Loucy (cell line): ENCODE measurements around the gene IFIT1B.

Experiments
- H2AFZ ChIP-seq: fragments of 200-600 bp; sonication (generic); 2 replicates; pipeline ENCODE4 v1.6.0; 2016; ENCODE audit warnings: antibody characterized with exemption, mild to moderate bottlenecking, low read length, moderate library complexity
- H3F3A ChIP-seq: fragments of 200-600 bp; 2 replicates; pipeline ENCODE4 v1.6.0; 2016; ENCODE audit warnings: antibody characterized with exemption, low read depth, mild to moderate bottlenecking
- H3K27me3 ChIP-seq: fragments of 200-600 bp; sonication (generic); 2 replicates; pipeline ENCODE4 v1.6.1; 2014; ENCODE audit warnings: low read length, mild to moderate bottlenecking; ENCODE audit not compliant: insufficient read depth, poor library complexity, severe bottlenecking
- H3K36me3 ChIP-seq: fragments of 200-600 bp; sonication (generic); 2 replicates; pipeline ENCODE4 v1.6.1; 2016; ENCODE audit warnings: low read length; ENCODE audit not compliant: insufficient read depth
- H3K4me1 ChIP-seq: fragments of 200-600 bp; sonication (generic); 2 replicates; pipeline ENCODE4 v1.5.1; 2014; ENCODE audit warnings: low read length, mild to moderate bottlenecking; ENCODE audit not compliant: insufficient read depth, poor library complexity, severe bottlenecking
- H3K4me2 ChIP-seq: fragments of 200-600 bp; sonication (generic); 2 replicates; pipeline ENCODE4 v1.6.0; 2014; ENCODE audit warnings: antibody characterized with exemption, low read length, low read depth, mild to moderate bottlenecking; ENCODE audit not compliant: poor library complexity, severe bottlenecking
- H3K4me3 ChIP-seq: fragments of 200-600 bp; sonication (generic); 2 replicates; pipeline ENCODE4 v1.5.1; 2014; ENCODE audit warnings: low read length, mild to moderate bottlenecking, mixed read lengths; ENCODE audit not compliant: poor library complexity, severe bottlenecking
- H3K79me2 ChIP-seq: fragments of 200-600 bp; sonication (generic); 2 replicates; pipeline ENCODE4 v1.6.1; 2014; ENCODE audit warnings: low read length; ENCODE audit not compliant: insufficient read depth
- H3K9ac ChIP-seq: fragments of 200-600 bp; sonication (generic); 2 replicates; pipeline ENCODE4 v1.6.0; 2014; ENCODE audit warnings: mild to moderate bottlenecking, low read depth, low read length, moderate library complexity; ENCODE audit not compliant: poor library complexity, severe bottlenecking
- H3K9me2 ChIP-seq: fragments of 200-600 bp; sonication (generic); replicated peaks from 2 replicates; pipeline ENCODE4 v1.6.1; 2016; ENCODE audit warnings: low read depth, low read length, mixed read lengths
- H3K9me3 ChIP-seq: fragments of 200-600 bp; sonication (generic); 2 replicates; pipeline ENCODE4 v1.6.1; 2014; ENCODE audit warnings: mild to moderate bottlenecking, antibody characterized with exemption, low read length, low read depth; ENCODE audit not compliant: insufficient read depth
- H4K20me1 ChIP-seq: fragments of 200-600 bp; sonication (generic); 2 replicates; pipeline ENCODE4 v1.6.0; 2014; ENCODE audit warnings: antibody characterized with exemption, low read length, mild to moderate bottlenecking; ENCODE audit not compliant: insufficient read depth, poor library complexity, severe bottlenecking
- EZH2phosphoT487 ChIP-seq: fragments of 200-600 bp; IDR thresholded peaks from 2 replicates; pipeline ENCODE4 v1.6.1; 2018; ENCODE audit warnings: antibody characterized with exemption, mild to moderate bottlenecking, moderate library complexity, borderline replicate concordance
- TF ChIP-seq, protein P1 (sequence below): fragments of 200-600 bp; sonication (generic); conservative IDR thresholded peaks from 2 replicates; pipeline ENCODE4 v1.5.1; 2014; ENCODE audit warnings: mild to moderate bottlenecking, antibody characterized with exemption, low read length

Gene IFIT1B

DNA sequence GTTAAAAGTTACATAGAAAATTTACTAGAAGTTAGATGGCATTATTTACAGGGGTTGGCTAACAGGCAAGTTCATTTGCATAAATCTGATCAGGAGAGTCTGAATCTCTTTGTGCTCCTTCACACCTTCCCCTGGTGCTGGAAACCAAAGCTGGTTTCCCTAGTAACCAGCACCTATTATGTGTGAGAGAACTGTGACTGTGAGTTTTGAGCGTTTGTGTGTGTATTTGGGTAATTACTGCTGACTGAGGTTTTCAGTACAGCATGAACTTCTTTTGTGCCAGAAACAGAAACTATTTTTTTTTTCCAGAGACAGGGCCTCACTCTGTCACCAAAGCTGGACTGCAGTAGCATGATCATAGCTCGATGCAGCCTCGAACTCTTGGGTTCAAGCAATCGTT is 10.3 kb upstream of the IFIT1B start:
- H3K4me2 ChIP-seq = no peak overlapping the region
- no peaks in the 10 kb centered on the region for H3K9me2 ChIP-seq
- H3F3A ChIP-seq = peaks cover 6% of the 10 kb centered on the region
- H3K4me1 ChIP-seq = peaks cover 44% of the 10 kb centered on the region
- H3K27me3 ChIP-seq = no peaks in the 10 kb centered on the region
- no peak overlapping the region for H3K4me3 ChIP-seq
- no peak overlapping the region for H2AFZ ChIP-seq
- H3K36me3 ChIP-seq = no peaks in the 10 kb centered on the region
- H4K20me1 ChIP-seq = no peaks in the 10 kb centered on the region
- H3K79me2 ChIP-seq = no peaks in the 10 kb centered on the region
- no peak overlapping the region for H3K9ac ChIP-seq
- H3K9me3 ChIP-seq = no peaks in the 10 kb centered on the region
- no peak for TF ChIP-seq EZH2phosphoT487

DNA sequence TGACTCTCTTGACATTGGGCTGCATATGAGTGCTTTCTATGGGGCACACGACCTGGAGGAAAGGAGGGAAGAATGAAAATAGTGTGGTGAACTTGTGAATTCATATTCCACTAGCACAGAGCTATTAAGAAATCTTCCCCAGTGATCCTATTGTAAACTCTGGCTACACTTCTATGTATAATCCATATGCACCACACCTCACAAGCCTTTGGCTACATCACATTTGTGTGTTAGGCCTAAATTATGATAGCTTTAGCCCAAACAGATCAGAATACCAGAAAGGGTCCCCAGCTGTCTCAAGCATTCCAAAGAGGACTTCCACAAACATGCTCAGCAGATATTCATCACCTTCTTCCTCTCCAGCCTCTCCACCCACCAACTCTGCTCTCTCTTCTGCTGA is 9.7 kb upstream of the IFIT1B start:
- H3K79me2 ChIP-seq = no peaks in the 10 kb centered on the region
- TF ChIP-seq EZH2phosphoT487 = no peak
- TF ChIP-seq, protein P1, sequence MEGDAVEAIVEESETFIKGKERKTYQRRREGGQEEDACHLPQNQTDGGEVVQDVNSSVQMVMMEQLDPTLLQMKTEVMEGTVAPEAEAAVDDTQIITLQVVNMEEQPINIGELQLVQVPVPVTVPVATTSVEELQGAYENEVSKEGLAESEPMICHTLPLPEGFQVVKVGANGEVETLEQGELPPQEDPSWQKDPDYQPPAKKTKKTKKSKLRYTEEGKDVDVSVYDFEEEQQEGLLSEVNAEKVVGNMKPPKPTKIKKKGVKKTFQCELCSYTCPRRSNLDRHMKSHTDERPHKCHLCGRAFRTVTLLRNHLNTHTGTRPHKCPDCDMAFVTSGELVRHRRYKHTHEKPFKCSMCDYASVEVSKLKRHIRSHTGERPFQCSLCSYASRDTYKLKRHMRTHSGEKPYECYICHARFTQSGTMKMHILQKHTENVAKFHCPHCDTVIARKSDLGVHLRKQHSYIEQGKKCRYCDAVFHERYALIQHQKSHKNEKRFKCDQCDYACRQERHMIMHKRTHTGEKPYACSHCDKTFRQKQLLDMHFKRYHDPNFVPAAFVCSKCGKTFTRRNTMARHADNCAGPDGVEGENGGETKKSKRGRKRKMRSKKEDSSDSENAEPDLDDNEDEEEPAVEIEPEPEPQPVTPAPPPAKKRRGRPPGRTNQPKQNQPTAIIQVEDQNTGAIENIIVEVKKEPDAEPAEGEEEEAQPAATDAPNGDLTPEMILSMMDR = no peak
- H3F3A ChIP-seq = peaks cover 2% of the 10 kb centered on the region; the same call in 1 of the 2 replicates
- no peaks in the 10 kb centered on the region for H3K27me3 ChIP-seq
- peaks cover 38% of the 10 kb centered on the region for H3K4me1 ChIP-seq
- no peak overlapping the region for H3K4me3 ChIP-seq
- no peak overlapping the region for H3K9ac ChIP-seq
- no peaks in the 10 kb centered on the region for H3K36me3 ChIP-seq
- no peaks in the 10 kb centered on the region for H3K9me2 ChIP-seq
- H3K4me2 ChIP-seq = no peak overlapping the region
- H4K20me1 ChIP-seq = no peaks in the 10 kb centered on the region
- H2AFZ ChIP-seq = no peak overlapping the region
- H3K9me3 ChIP-seq = no peaks in the 10 kb centered on the region

DNA sequence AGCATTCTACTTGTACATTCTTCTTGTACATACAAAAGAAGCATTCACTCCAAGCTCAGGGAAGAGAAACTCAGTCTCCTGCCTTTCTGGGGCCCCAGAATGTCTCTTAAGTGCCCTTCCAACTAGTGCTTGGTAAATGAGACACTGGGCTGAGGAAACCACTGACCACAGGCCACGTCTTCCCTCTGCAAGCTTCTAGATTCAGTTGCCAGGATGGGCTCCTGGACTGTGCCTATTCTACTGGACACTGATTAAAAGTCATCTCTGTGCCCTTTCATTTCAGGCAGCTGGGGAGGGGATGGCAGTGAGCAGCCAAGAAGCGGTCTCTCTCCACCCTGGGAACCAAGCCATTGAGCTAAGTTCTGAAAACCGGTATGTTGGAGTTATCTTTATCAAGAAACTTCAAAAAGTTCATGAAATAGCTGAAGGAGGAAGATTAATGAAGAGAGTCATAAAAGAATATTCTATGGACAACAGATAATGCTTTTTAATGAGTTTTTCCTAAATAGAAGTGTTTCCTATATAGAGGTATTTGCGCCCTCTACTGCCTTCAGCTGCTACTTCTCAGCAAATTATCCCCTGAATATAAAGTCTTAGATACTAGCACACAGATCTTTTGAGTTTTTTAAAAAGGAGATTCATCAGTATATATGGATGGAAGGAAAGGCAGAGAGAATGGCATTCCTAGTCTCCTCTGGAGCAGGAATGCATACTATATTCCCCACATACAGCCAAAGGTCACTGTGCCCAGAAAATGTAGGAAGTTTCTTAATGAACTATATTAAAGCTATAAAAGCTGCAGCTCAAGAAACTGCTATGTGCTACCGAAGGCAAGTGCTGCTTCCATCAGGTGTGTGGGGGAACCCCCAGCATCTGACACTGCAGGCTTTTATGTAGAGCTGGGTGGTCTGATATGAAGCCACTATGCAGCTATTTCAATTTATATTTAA is 8.4 kb upstream of the IFIT1B start:
- H3K4me2 ChIP-seq = peak overlapping the region; percentile 43
- no peaks in the 10 kb centered on the region for H3K9me2 ChIP-seq
- no peaks in the 10 kb centered on the region for H4K20me1 ChIP-seq
- H3K79me2 ChIP-seq = no peaks in the 10 kb centered on the region
- no peaks in the 10 kb centered on the region for H3K27me3 ChIP-seq
- H3K4me1 ChIP-seq = peaks cover 27% of the 10 kb centered on the region
- H3K36me3 ChIP-seq = no peaks in the 10 kb centered on the region
- no peaks in the 10 kb centered on the region for H3K9me3 ChIP-seq
- H3K9ac ChIP-seq = peak overlapping the region; percentile 35
- H2AFZ ChIP-seq = 0 out of 2 replicates have a peak overlapping the region, but pooled peaks have one; percentile 13
- H3K4me3 ChIP-seq = peak overlapping the region; percentile 16
- peaks cover 2% of the 10 kb centered on the region; the same call in 1 of the 2 replicates for H3F3A ChIP-seq
- TF ChIP-seq, protein P1 = peak; percentile 97
- no peak for TF ChIP-seq EZH2phosphoT487
